Measurements from ENCODE around the gene DNAAF1.
A peak's percentile ranks its signal among the peaks of the same experiment; 100 is the strongest.
"Not testable (repeated sequence)": the region's sequence is repeated elsewhere in the genome, so short reads cannot be mapped to it uniquely, and the experiment has no call there.

The DNAAF1 gene

DNA sequence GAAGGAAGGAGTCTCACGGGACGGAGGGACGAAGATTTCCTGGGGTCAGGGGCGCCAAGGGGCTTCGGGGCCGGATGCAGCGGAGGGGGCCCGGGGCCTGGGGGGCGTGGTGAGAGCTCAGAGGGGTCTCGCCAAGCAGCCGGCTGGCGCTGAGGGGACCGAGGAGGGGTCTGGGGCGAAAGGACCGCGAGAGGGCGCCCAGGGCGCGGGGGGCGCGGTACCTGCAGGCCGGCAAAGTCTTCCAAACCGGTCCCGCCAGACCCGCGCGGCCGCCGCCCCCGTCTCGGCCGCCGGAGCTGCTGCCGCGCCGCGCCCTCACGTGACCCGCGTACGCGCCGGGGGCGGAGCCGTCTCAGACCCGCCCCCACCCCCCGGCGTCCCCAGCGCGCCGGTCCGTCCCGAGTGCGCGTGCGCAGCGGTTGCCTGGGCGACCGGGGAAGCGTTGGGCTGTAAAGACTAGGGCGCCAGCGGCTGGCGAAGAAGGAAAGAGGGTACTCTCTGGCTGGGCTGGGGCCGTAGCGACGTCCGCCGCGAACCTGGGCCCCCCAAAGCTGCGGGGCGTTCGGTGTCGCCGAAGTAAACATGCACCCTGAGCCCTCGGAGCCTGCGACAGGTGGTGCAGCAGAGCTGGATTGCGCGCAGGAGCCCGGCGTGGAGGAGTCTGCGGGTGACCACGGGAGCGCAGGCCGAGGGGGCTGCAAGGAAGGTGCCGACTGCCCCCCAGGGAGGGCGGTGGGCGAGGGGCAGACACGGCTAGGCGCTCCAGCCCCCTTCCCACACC is at the start of gene DNAAF1, which contains the start of gene HSDL1:
Gene DNAAF1 (plus strand): TSS at position 450 of the 781 bp plus-strand sequence. CDS start 133 bp downstream, at position 583.
Gene HSDL1 (minus strand): TSS at position 319 of the 781 bp plus-strand sequence. CDS start 13,856 bp downstream, outside the sequence.
- DNase-seq (ENCODE audit: low read depth): peak; percentile 14

GRCh38 chr16:84095466-84095865 is 49.6 kb upstream of the DNAAF1 start:
- no peak for DNase-seq (ENCODE audit: low read depth)

GRCh38 chr16:84096447-84097005 is 48.6 kb upstream of the DNAAF1 start:
- no peak for DNase-seq (ENCODE audit: low read depth)

GRCh38 chr16:84098939-84099338 is 46.2 kb upstream of the DNAAF1 start:
- DNase-seq (ENCODE audit: low read depth): no peak

DNA sequence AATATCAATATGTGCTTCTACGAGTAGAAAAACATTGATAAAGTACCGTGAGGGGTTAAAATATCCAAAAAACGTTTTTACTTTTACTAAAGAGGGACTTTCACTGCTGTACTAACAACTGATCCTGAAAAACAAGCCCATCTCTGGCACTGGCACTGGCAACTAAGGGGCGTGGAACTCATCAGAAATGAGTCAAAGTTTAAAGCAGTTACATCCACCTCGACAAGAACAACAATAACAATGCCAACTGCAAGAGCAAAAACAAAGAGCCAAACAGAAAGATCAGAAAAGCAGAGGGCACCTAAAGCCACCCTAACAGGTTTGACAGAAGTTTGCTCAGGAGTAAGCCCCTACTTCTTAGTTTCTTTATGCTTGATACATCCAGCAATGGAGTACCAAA is 41.4 kb upstream of the DNAAF1 start:
- DNase-seq (ENCODE audit: low read depth): no peak

DNA sequence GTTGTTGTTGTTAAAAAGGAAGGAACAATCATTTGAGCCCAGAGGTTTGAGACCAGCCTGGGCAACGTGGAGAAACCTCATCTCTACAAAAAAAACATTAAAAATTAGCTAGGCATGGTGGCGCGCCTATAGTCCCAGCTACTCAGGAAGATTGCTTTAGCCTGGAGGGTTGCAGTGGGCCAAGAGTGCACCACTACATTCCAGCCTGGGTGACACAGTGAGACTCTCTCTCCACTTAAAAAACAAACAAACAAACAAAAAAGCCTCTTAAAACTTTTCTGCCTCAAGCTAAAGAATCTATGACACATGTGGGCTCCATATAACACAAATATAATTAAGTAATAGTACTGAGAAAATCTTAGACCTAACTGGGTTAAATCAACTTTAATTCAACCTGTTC is 40.9 kb upstream of the DNAAF1 start:
- DNase-seq (ENCODE audit: low read depth): no peak

DNA sequence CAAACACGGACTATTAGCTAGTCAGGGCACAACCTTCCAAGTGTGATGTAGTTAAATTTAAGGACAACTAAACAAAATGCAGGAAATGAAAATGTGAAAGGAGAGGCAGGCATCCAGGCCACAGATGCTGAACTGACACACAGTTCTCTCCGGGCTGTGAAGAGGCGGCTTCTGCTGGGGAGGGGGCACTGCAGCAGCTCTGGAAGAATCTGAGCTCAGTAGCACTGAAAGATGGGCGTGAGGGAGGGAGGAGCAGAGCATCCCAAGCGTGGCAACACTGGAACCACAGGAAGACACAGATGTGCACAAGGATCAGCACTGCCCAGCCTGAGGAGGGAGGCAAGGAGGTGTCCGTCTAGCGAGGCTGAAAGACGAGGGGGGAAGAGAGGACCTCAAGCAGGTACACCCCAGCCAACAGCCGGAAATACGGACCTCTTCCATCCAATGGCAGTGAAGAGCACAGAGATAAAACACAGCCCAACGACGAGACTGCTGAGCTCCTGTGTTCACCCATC is 39.8 kb upstream of the DNAAF1 start:
- DNase-seq (ENCODE audit: low read depth): no peak

DNA sequence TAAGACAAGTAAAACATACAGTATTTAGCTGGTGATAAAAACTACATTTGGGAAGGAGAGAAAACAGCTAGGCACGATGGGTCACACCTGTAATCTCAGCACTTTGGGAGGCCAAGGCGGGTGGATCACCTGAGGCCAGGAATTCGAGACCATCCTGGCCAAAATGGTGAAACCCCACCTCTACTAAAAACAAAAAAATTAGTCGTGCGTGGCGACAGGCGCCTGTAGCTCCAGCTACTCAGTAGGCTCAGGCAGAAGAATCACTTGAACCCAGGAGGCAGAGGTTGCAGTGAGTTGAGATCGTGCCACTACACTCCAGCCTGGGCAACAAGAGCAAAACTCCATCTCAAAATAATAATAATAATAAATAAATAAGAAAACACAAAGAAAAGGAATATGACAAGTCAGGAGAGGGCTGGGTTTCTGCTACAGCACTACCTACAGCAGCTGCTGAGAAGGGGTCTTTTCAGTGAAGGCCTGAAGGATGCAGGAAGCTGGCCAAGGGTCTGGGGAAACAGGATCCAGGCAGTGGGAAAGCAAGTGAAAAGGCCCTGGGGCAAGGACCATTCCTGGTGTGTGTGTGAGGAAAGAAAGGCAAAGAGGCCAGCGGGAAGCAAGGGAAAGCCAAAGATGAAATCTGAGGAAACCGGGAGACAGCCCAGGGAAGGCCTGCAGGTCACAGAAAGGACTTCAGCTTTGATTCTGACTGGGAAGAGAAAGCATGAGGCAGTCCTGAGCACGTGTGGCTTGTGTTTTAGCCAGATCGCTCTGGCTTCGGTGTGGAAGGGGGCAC is 39.0 kb upstream of the DNAAF1 start:
- no peak for DNase-seq (ENCODE audit: low read depth)

DNA sequence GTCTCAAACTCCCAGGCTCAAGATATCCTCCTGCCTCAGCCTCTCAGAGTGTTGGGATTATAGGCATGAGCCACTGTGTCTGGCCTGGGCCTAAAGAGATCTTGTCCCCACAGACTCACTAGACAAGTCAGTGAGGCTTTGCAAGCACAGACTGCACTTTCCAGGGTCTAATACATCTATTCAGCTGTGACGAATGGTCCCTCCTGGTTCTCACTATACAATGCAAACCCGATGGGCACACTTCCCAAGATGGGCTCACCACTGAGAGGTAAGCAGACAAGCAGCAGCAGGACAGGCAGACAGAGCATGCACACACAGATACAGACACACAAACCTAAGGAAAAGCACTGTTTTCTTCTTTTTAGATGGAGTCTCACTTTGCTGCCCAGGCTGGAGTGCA is 37.2 kb upstream of the DNAAF1 start:
- DNase-seq (ENCODE audit: low read depth): no peak

GRCh38 chr16:84109598-84110335 is 35.3 kb upstream of the DNAAF1 start:
- DNase-seq (ENCODE audit: low read depth): no peak

DNA sequence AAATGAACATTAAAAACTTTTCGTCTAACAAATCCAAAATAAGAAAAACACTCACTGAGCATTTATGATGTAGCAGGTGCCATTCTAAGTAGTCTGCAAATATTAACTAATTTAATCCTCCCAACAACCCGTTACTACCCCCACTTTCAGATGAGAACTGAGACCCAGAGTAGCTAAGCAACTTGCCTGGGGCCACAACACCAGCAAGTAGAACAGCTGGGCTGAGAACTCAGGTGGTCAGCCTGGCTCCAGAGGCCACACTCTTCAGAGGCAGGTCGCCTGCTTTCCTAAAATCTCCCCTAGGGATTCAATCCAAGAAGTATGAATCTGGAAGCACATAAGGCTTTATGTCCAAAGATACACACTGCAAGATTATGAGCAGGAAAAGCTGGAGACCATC is 34.6 kb upstream of the DNAAF1 start:
- no peak for DNase-seq (ENCODE audit: low read depth)

GRCh38 chr16:84111525-84111924 is 33.6 kb upstream of the DNAAF1 start:
- no peak for DNase-seq (ENCODE audit: low read depth)

- not testable (repeated sequence) for DNase-seq (ENCODE audit: low read depth)
These were observed 33.2 kb upstream of the DNAAF1 start for GRCh38 chr16:84111949-84112348.

DNA sequence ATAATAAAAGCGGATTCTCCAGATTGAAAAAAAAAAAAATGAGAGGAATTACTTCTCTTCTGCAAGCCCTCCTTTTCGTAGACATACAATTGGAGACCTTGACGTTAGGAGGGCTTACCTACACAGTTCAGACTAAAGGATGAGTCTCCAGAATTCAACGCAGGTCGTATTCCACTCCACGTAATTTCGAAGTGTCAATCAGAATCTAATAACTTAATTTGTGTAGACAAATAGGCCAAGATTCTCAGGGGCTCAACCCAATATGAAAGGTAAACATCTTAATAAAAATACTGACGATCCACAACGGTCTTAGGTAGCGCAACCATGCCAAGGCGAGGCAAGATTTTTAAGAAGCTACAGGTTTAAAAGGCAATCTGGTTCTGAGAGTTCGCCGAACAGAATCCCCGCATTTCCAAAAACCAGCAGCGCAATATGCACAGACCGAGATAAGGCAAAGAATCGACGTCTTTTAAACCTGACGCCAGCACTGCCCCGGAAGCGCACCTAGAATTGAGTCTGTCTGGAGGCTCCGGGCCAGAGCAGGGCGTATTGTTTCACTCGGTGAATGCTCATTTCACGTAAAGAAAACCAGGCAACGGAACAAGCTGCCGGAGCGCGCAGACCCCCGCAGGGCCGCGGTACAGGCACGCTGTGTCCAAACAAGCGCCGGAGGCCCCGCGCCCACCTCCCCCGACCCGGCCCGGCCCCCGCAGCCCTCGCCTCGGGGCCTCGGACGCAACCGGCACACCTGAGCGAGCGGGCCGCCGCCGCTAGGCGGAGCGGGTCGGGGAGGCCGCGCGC is 29.0 kb upstream of the DNAAF1 start:
- no peak for DNase-seq (ENCODE audit: low read depth)

DNA sequence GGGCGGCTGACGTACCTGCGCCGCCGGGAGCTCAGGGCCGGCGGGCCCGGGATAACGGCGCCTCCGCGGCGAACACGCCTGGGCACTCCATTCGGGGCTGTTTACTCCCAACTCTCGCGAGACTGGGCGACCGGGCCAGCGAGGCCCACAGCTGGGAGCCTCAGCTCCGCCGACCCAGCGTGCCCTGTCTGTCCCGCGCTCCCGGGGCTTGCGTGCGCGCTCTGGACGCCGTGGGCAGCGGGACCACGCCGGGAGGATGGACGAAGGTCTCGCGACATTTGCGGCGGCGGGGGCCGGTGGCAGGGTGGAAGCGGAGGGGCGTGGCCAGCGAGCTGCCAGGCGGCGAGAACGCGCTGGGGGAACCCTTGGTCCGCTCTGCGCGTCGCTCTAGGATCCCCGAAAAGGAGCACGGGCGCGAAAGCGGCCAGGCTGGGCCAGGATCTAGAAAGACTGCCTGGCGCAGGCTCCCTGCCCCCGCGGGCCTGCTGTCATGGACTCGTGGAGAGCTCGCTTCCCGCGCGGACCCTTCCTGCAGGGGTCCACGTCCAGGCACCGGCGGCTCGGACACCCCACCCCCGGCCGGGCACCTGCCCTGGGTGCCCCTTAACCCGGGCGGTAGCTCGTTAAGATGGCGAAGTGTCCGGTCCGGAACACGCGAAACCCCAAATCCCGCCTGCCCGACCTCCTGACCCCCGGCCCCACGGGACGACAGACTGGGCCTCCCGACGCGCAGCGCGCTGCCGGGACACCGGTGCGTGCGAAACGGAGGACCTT is 28.2 kb upstream of the DNAAF1 start, which contains the start of gene MBTPS1:
Gene MBTPS1 (minus strand): TSS at position 223 of the 774 bp plus-strand sequence. CDS start 15,159 bp downstream, outside the sequence.
- peak; percentile 43 for DNase-seq (ENCODE audit: low read depth)

- DNase-seq (ENCODE audit: low read depth): peak; percentile 2
These were observed 27.6 kb upstream of the DNAAF1 start for GRCh38 chr16:84117494-84117843.

DNA sequence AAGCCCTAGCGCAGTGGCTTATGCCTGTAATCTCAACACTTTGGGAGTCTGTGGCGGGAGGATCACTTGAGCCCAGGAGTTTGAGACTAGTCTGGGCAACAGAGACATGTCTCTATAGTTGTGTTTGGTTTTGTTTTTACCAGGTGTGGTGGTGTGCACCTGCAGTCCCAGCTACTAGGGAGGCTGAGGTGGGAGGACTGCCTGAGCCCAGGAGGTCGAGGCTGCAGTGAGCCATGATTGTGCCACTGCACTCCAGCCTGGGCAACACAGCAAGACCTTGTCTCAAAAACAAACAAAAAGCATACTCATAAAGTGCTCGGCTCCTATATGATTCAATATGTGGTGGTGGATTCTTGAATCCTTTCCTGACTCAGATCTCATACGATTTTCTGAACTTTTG is 26.8 kb upstream of the DNAAF1 start:
- not testable (repeated sequence) for DNase-seq (ENCODE audit: low read depth)

DNA sequence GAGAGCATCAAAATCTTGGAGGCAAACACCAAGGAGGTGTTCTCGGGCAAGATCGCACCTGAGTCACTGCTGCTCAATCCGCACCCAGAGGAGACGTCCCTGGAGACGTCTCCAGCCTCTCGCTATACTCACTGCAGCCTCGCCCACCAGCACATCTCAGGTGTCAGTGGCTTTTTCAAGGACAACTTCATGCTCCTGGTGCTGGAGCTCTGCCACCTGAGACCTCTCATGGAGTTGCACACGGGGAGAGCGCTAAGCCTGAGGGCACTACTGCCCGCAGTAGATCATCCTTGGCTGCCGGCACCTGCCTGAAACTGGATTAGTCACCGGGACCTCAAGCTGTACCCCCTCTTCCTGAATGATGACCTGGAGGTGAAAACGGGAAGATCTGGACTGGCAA is 25.7 kb upstream of the DNAAF1 start:
- no peak for DNase-seq (ENCODE audit: low read depth)

DNA sequence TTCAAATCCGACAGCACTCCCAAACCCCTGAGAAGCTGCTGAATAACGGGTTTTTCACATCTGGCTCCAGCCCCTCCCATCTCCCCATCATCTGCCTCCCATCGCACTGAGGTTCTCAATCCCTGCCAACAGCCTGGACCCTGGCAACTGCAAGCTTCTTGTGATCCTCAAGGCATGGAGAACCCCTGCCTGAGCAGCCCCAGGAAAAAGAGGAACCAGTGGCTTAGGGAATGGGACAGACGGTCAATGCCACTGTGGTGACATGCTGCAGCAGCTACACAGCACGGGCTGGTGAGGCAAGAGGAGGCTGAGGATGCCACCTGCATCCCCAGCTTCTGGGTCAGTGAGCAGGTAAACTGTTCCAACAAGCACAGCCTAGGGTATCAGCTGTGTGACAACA is 25.1 kb upstream of the DNAAF1 start:
- no peak for DNase-seq (ENCODE audit: low read depth)

DNA sequence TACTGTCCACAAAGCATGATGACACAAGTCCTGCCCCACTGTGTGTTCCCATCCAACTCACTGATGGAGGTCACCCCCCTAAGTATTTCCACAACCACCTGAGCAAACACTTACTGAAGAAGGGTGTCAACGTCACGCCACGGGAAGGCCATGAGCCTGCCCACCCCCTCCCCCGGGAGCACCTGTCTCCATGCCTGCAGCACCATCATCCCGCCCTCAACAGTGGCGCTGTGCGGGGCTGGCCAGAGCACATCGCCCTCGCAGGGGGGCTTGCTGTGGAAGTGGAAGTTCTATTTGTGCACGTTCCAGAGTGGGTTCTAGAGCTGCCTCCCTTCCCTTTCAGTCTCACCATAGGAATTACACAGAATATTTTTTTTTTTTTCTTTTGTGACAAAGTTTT is 24.1 kb upstream of the DNAAF1 start:
- DNase-seq (ENCODE audit: low read depth): no peak

Data from HS-5 (cell line).